Sigmoid colon (tissue), 7 donors: Measurements from ENCODE around the gene ZWILCH. TPM values are rescaled to one million over a fixed set of nuclear protein-coding genes. Genes with fewer than 3 reads are reported as not detected.

Source experiments
- DNase-seq: peaks from one replicate; pipeline ENCODE4 v3.0.0-alpha.2; 2019
- H3K27ac ChIP-seq, 4 donors: fragments of 200-600 bp; sonication (generic); one replicate each; pipeline ENCODE4 v1.5.1; 2016 to 2019; ENCODE audit warnings: mild to moderate bottlenecking in 1 of 4
- H3K27me3 ChIP-seq, 3 donors: fragments of 200-600 bp; sonication (generic); one replicate each; pipeline ENCODE4 v1.5.1; 2019; ENCODE audit warnings: mild to moderate bottlenecking in 1 of 3
- H3K36me3 ChIP-seq, 4 donors: fragments of 200-600 bp; sonication (generic); one replicate each; pipeline ENCODE4 v1.5.1; 2016 to 2019
- H3K4me1 ChIP-seq, 4 donors: fragments of 200-600 bp; sonication (generic); one replicate each; pipeline ENCODE4 v1.5.1; 2017 to 2019
- H3K4me3 ChIP-seq, 4 donors: fragments of 200-600 bp; sonication (generic); one replicate each; pipeline ENCODE4 v1.5.1; 2017 to 2019; ENCODE audit warnings: mild to moderate bottlenecking in 2 of 4, moderate library complexity in 1 of 4
- H3K9me3 ChIP-seq, 4 donors: fragments of 200-600 bp in 3 of 4; sonication (generic) in 3 of 4; one replicate each; pipeline versions ENCODE4 v1.5.1 to v1.6.1; 2013 to 2019
- CTCF ChIP-seq, 4 experiments: fragments of 450-650 bp in 3 of 4; fragments of 200-600 bp in 1 of 4; IDR thresholded peaks; one replicate each; pipeline ENCODE4 v1.5.1; 2016 to 2019; ENCODE audit warnings: antibody characterized with exemption in 4 of 4, mild to moderate bottlenecking in 3 of 4, moderate library complexity in 2 of 4
- EP300 ChIP-seq, 4 donors: sonication (generic); formaldehyde crosslinking; IDR thresholded peaks; one replicate each; pipeline ENCODE4 v1.6.1; 2017; ENCODE audit warnings: antibody characterized with exemption in 4 of 4
- POLR2A ChIP-seq, 2 donors: fragments of 450-650 bp; IDR thresholded peaks; one replicate each; pipeline ENCODE4 v1.6.1; 2016; ENCODE audit warnings: antibody characterized with exemption in 2 of 2, mild to moderate bottlenecking in 2 of 2, moderate library complexity in 2 of 2
- POLR2AphosphoS5 ChIP-seq, 4 donors: sonication (generic); formaldehyde crosslinking; IDR thresholded peaks; one replicate each; pipeline ENCODE4 v1.6.1; 2017; ENCODE audit warnings: antibody characterized with exemption in 4 of 4
- WGBS, 2 donors: extraction: QIAGEN DNeasy Blood & Tissue Kit; methylation state at CpG; one replicate each; pipeline ENCODE4 v1.1.7; 2013; 5-methylcytosine and 5-hydroxymethylcytosine counted together
- intact Hi-C: fragments of 100-400 bp; cut with DNase I; formaldehyde crosslinking; loops from one replicate; pipeline ENCODE4 v1.15.1; 2023
- polyA plus RNA-seq, 3 donors: library from polyadenylated mRNA; stranded (reverse); fragments of 200-250 nt; gene quantifications; one replicate each; pipeline ENCODE4 v1.2.3, GENCODE V29; 2013
- total RNA-seq, 4 donors: library from RNA; depleted of rRNA; stranded (reverse); fragments of >200 nt; gene quantifications; one replicate each; pipeline ENCODE4 v1.1.0, GENCODE V29; 2016
- donor health status: healthy with polysubstance abuse.
- donor health status: Bipolar disorder and iron deficiency.
- donor health status: healthy.

Gene ZWILCH
- total and polyA plus RNA-seq, 7 donors, result 3.1 to 9.3 (median 5.8) TPM

GRCh38 chr15:66581972-66582537 lies 76.9 kb downstream of the ZWILCH start:
- Histone ChIP-seq H3K36me3 (no peaks in the 10 kb centered on the region), H3K27ac (no peak overlapping the region), H3K4me1 (no peaks in the 10 kb centered on the region), H3K27me3 (peaks cover 0 to 8% (median 0%) of the 10 kb centered on the region in 3 donors), H3K9me3 (no peaks in the 10 kb centered on the region), H3K4me3 (no peak overlapping the region)
- TF ChIP-seq POLR2A (IDR thresholded peaks at IDR 0.05) (no peak), EP300 (IDR thresholded peaks at IDR 0.05) (no peak), CTCF (IDR thresholded peaks at IDR 0.05) (no peak), POLR2AphosphoS5 (IDR thresholded peaks at IDR 0.05) (no peak)
- intact Hi-C loops, result no loop called here
- WGBS, 2 donors, result 81 to 87% methylated on average over 9 of the region's 9 CpGs
- DNase-seq, result no peak

GRCh38 chr15:66586155-66586976 lies 81.2 kb downstream of the ZWILCH start:
- no peaks in the 10 kb centered on the region for H3K9me3 ChIP-seq
- peaks cover 0 to 12% (median 0%) of the 10 kb centered on the region in 3 donors for H3K27me3 ChIP-seq

GRCh38 chr15:66587020-66587419 lies 81.9 kb downstream of the ZWILCH start:
- TF ChIP-seq POLR2A (IDR thresholded peaks at IDR 0.05) (no peak), EP300 (IDR thresholded peaks at IDR 0.05) (no peak), CTCF (IDR thresholded peaks at IDR 0.05) (no peak), POLR2AphosphoS5 (IDR thresholded peaks at IDR 0.05) (no peak)
- H3K4me3 ChIP-seq, result no peak overlapping the region
- no peaks in the 10 kb centered on the region for H3K9me3 ChIP-seq
- no peaks in the 10 kb centered on the region for H3K4me1 ChIP-seq
- H3K27ac ChIP-seq, result no peak overlapping the region
- peaks cover 0 to 12% (median 0%) of the 10 kb centered on the region in 3 donors for H3K27me3 ChIP-seq
- no peaks in the 10 kb centered on the region for H3K36me3 ChIP-seq
- intact Hi-C loops, result no loop called here
- DNase-seq, result no peak

More at GRCh38 chr15:66586155-66586976, 81.2 kb downstream of the ZWILCH start:
- 68 to 77% methylated on average over 17 of the region's 17 CpGs for WGBS, 2 donors
- intact Hi-C loops, result no loop called here
- H3K4me3 ChIP-seq, result no peak overlapping the region
- H3K4me1 ChIP-seq, result no peaks in the 10 kb centered on the region
- no peak overlapping the region for H3K27ac ChIP-seq
- DNase-seq, result no peak
- no peaks in the 10 kb centered on the region for H3K36me3 ChIP-seq
- TF ChIP-seq EP300 (IDR thresholded peaks at IDR 0.05) (no peak), POLR2AphosphoS5 (IDR thresholded peaks at IDR 0.05) (no peak), POLR2A (IDR thresholded peaks at IDR 0.05) (no peak), CTCF (IDR thresholded peaks at IDR 0.05) (no peak)

DNA sequence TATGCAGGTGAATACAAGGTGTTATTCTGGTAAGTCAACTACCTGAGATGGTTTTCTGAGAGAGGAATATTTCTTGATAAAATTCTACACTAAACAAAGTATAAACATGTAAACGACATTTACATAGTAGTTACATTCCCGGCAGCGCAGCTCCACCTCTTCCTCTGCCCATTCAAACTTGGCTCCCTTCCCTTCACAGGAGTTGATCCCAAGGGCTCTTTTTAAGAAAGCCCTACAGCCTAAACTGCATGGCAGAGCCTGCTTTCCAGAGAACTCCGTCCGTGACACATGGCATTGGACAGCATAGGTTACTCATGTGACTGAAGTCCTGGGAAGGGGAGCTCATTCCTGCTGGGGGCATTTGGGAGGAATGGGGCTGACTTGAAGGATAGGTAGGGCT lies 82.6 kb downstream of the ZWILCH start:
- H3K9me3 ChIP-seq, result no peaks in the 10 kb centered on the region
- H3K27me3 ChIP-seq, result peaks cover 0 to 12% (median 0%) of the 10 kb centered on the region in 3 donors
- no peak overlapping the region for H3K4me3 ChIP-seq
- no peaks in the 10 kb centered on the region for H3K4me1 ChIP-seq
- 50 to 71% methylated on average over 5 of the region's 5 CpGs for WGBS, 2 donors
- no peak for DNase-seq
- TF ChIP-seq POLR2A (IDR thresholded peaks at IDR 0.05) (no peak), EP300 (IDR thresholded peaks at IDR 0.05) (no peak), CTCF (IDR thresholded peaks at IDR 0.05) (no peak), POLR2AphosphoS5 (IDR thresholded peaks at IDR 0.05) (no peak)
- H3K36me3 ChIP-seq, result no peaks in the 10 kb centered on the region
- H3K27ac ChIP-seq, result no peak overlapping the region
- intact Hi-C loops, result no loop called here
